Parathyroid adenoma (tissue), 2 donors: ENCODE data around the gene IGSF9.

ENCODE experiments used
- H2AFZ ChIP-seq: fragments of 300-600 bp; sonication (generic); one replicate; pipeline ENCODE4 v1.7.0; 2017; ENCODE audit warnings: antibody characterized with exemption, mild to moderate bottlenecking
- H3K27ac ChIP-seq: fragments of 300-600 bp; sonication (generic); one replicate; pipeline ENCODE4 v1.7.0; 2017
- H3K27me3 ChIP-seq: fragments of 300-600 bp; sonication (generic); one replicate; pipeline ENCODE4 v1.7.0; 2017; ENCODE audit warnings: low read length; ENCODE audit not compliant: control insufficient read depth, insufficient read depth
- H3K36me3 ChIP-seq: fragments of 300-600 bp; sonication (generic); one replicate; pipeline ENCODE4 v1.7.0; 2017; ENCODE audit warnings: low read length; ENCODE audit not compliant: control insufficient read depth, insufficient read depth
- H3K4me1 ChIP-seq: fragments of 300-600 bp; sonication (generic); one replicate; pipeline ENCODE4 v1.7.0; 2017; ENCODE audit warnings: control low read depth
- H3K4me2 ChIP-seq: fragments of 300-600 bp; sonication (generic); one replicate; pipeline ENCODE4 v1.7.0; 2017; ENCODE audit warnings: low read length
- H3K4me3 ChIP-seq: fragments of 300-600 bp; sonication (generic); one replicate; pipeline ENCODE4 v1.7.0; 2017; ENCODE audit warnings: low read depth, low read length
- H3K79me2 ChIP-seq: fragments of 300-600 bp; sonication (generic); one replicate; pipeline ENCODE4 v1.7.0; 2017; ENCODE audit warnings: control low read depth
- H3K9ac ChIP-seq: fragments of 300-600 bp; sonication (generic); one replicate; pipeline ENCODE4 v1.7.0; 2017; ENCODE audit warnings: mild to moderate bottlenecking
- H3K9me3 ChIP-seq: fragments of 300-600 bp; sonication (generic); one replicate; pipeline ENCODE4 v1.7.0; 2017; ENCODE audit warnings: low read length; ENCODE audit not compliant: control insufficient read depth
- TF ChIP-seq, protein P1 (sequence below): fragments of 300-600 bp; sonication (generic); IDR thresholded peaks from one replicate; pipeline ENCODE4 v1.7.0; 2017; ENCODE audit warnings: antibody characterized with exemption, mild to moderate bottlenecking
- donor health status: primary hyperparathyroidism.

Gene IGSF9

DNA sequence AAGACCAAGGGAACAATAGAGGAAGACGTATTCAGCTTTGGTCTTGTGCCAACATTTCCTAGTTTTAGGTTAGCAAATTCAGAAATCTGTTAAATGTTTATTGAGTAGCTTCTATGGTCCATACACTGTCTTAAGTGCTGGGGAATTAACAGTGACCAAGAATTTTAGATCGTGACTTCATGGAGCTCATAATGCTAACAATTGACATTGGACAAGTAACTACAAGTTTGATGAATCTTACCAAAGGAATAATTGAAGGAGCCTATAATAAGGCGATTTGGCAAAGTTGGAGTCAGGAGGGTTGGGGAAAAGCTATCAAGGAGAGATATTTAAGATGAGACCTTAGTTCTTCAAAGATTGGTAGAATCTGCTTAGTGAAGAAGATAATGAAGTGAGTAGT lies 10.0 kb upstream of the IGSF9 start:
- no peaks in the 10 kb centered on the region for H3K79me2 ChIP-seq
- H3K36me3 ChIP-seq: no peaks in the 10 kb centered on the region
- H3K9ac ChIP-seq: no peak overlapping the region
- no peak overlapping the region for H3K27ac ChIP-seq
- TF ChIP-seq, protein P1, sequence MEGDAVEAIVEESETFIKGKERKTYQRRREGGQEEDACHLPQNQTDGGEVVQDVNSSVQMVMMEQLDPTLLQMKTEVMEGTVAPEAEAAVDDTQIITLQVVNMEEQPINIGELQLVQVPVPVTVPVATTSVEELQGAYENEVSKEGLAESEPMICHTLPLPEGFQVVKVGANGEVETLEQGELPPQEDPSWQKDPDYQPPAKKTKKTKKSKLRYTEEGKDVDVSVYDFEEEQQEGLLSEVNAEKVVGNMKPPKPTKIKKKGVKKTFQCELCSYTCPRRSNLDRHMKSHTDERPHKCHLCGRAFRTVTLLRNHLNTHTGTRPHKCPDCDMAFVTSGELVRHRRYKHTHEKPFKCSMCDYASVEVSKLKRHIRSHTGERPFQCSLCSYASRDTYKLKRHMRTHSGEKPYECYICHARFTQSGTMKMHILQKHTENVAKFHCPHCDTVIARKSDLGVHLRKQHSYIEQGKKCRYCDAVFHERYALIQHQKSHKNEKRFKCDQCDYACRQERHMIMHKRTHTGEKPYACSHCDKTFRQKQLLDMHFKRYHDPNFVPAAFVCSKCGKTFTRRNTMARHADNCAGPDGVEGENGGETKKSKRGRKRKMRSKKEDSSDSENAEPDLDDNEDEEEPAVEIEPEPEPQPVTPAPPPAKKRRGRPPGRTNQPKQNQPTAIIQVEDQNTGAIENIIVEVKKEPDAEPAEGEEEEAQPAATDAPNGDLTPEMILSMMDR: no peak
- no peak overlapping the region for H3K4me2 ChIP-seq
- no peaks in the 10 kb centered on the region for H3K9me3 ChIP-seq
- no peak overlapping the region for H2AFZ ChIP-seq
- no peaks in the 10 kb centered on the region for H3K27me3 ChIP-seq
- peaks cover 5% of the 10 kb centered on the region for H3K4me1 ChIP-seq
- no peak overlapping the region for H3K4me3 ChIP-seq

DNA sequence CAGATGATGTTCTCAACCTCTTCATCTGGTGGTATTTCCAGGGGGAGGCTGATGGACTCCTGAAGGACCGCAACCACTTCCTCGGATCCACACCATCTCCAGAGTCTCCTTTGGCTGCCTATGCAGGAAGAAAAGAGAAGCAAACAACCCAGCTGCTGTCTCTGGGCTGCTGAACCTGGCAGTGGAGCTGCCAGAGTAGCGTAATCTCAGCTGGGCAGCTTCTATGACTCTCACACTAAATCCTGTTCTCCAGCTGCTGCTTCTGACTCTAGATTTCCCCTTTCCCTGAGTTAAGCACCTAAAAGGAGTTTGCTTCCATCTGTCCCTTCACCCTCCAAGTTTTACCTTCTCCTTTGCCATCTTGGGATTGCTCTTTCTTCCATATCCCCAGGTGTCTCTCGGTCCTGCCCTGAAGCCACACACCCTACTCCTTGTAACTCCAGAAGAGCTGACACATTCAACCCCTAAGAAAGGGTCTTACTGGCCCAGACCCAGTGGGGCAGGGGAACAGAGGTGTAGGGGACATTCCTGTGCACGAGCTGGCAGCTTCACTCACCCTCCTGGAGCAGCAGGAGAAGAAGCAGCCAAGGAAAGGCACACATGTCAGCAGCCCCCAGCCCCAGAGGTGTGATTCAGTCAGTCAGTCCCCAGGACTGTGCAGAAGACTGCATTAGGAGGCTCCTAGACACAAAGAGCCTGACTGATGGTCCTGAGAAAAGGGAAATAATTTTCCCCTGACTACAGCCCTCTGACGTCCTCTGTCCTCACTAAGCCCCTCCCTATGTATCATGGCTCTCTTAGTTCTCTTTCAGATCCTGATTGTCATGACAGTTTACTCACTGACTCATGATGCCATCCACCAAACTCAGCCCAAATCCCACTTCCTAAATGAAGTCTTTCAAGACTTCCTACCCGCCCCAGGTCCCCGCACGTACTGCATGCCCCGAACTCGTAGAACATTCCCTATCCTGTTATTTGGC lies 8.4 kb upstream of the IGSF9 start, which contains the start of gene SLAMF9:
Gene SLAMF9 (minus strand): TSS at position 702 of the 980 bp plus-strand sequence. CDS start 100 bp downstream, at position 602.
- Histone ChIP-seq H3K4me2 (no peak within 1 kb of the TSS), H3K36me3 (no peaks in the 10 kb centered on the region), H2AFZ (no peak within 1 kb of the TSS), H3K27ac (no peak within 1 kb of the TSS), H3K9me3 (no peaks in the 10 kb centered on the region), H3K4me1 (peaks cover 3% of the 10 kb centered on the region), H3K79me2 (no peaks in the 10 kb centered on the region), H3K4me3 (no peak within 1 kb of the TSS), H3K9ac (no peak within 1 kb of the TSS), H3K27me3 (no peaks in the 10 kb centered on the region)
- TF ChIP-seq, protein P1: no peak

DNA sequence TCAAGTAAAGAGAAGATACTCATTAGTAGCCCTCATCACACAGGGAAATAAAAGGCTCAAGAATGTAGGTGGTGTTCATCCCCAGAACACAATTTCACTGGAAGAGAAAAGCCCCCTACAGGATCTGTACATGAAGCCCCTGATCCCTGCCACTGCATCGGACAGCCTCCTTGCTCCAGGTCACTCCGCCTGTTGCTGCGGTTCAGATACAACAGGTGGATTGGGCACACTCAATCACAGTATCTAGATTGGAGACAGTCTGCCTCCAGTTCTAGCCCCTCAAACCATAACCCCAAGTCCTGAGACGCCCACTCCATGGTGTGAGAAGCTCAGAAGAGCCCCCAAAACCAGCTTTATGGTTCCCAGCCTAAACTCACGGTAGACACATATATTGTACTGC lies 7.5 kb upstream of the IGSF9 start:
- Histone ChIP-seq H3K4me1 (peaks cover 8% of the 10 kb centered on the region), H3K4me2 (no peak overlapping the region), H2AFZ (no peak overlapping the region), H3K27ac (no peak overlapping the region), H3K4me3 (no peak overlapping the region), H3K36me3 (no peaks in the 10 kb centered on the region), H3K79me2 (no peaks in the 10 kb centered on the region), H3K27me3 (no peaks in the 10 kb centered on the region), H3K9me3 (no peaks in the 10 kb centered on the region), H3K9ac (no peak overlapping the region)
- TF ChIP-seq, protein P1: no peak

DNA sequence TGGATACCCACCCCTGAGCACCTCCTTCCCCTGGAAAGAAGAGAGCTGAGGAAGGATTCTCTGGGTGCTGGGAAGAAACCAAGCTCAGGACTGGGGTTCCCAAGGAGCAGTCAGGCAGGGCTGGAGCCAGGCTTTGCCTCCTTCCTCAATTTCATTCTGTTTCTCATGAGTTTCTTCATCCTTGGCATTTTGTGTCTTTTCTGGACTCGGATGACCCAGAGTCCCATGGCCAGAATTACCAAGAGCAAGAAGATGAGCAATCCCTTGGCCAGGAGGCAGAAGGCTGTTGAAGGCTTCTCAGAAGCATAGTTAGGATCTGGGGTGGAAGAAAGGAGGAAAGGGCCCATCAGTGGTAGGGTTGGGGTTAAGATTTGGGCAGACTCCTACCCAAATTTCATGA lies 6.1 kb upstream of the IGSF9 start:
- H3K9ac ChIP-seq: no peak overlapping the region
- peaks cover 13% of the 10 kb centered on the region for H3K4me1 ChIP-seq
- H3K4me2 ChIP-seq: no peak overlapping the region
- no peak overlapping the region for H3K4me3 ChIP-seq
- no peaks in the 10 kb centered on the region for H3K36me3 ChIP-seq
- no peaks in the 10 kb centered on the region for H3K27me3 ChIP-seq
- no peak overlapping the region for H2AFZ ChIP-seq
- H3K9me3 ChIP-seq: no peaks in the 10 kb centered on the region
- TF ChIP-seq, protein P1: no peak
- H3K79me2 ChIP-seq: no peaks in the 10 kb centered on the region
- no peak overlapping the region for H3K27ac ChIP-seq
